Effector memory CD8-positive, alpha-beta T cell (primary cell): ENCODE measurements around the gene GRAMD4.

Experiments used
- ATAC-seq: fragments of 150-1000 bp; cut with Tn5 transposase; replicated peaks from 2 replicates; pipeline ENCODE4 v1.10.0; 2021; ENCODE audit warnings: mild to moderate bottlenecking, moderate library complexity
- DNase-seq, 3 experiments: peaks; one replicate each; pipeline ENCODE4 v3.0.0; 2021
- H3K27ac Mint-ChIP-seq, 2 donors: one replicate each; pipeline ENCODE4 v1.8.0; 2022; ENCODE audit warnings: mild to moderate bottlenecking in 2 of 2, mixed read lengths in 2 of 2, moderate library complexity in 2 of 2
- H3K27me3 Mint-ChIP-seq, 2 donors: one replicate each; pipeline ENCODE4 v1.8.0; 2022; ENCODE audit warnings: mixed read lengths in 2 of 2
- H3K36me3 Mint-ChIP-seq: one replicate; pipeline ENCODE4 v1.8.0; 2022; ENCODE audit warnings: mild to moderate bottlenecking, moderate library complexity, mixed read lengths; ENCODE audit not compliant: insufficient read depth
- H3K4me1 Mint-ChIP-seq, 2 donors: one replicate each; pipeline ENCODE4 v1.8.0; 2022; ENCODE audit warnings: low read depth in 2 of 2, mixed read lengths in 2 of 2
- H3K4me3 Mint-ChIP-seq, 2 donors: one replicate each; pipeline ENCODE4 v1.8.0; 2022; ENCODE audit warnings: mild to moderate bottlenecking in 2 of 2, mixed read lengths in 2 of 2, moderate library complexity in 2 of 2
- H3K9me3 Mint-ChIP-seq, 2 donors: one replicate each; pipeline ENCODE4 v1.8.0; 2022; ENCODE audit warnings: mixed read lengths in 2 of 2

The GRAMD4 gene

GRCh38 chr22:46587061-46587460 is 33.1 kb upstream of the GRAMD4 start:
- Mint-ChIP-seq H3K27me3 (no peaks in the 10 kb centered on the region), H3K4me3 (peak overlapping the region; percentile 69 to 79), H3K4me1 (peaks cover 15 to 28% of the 10 kb centered on the region in 2 donors), H3K9me3 (no peaks in the 10 kb centered on the region), H3K36me3 (peaks cover 3% of the 10 kb centered on the region), H3K27ac (peak overlapping the region; percentile 79 to 90)
- DNase-seq (no peak), ATAC-seq (peak; percentile 51)

GRCh38 chr22:46587492-46588278 is 32.5 kb upstream of the GRAMD4 start:
- H3K27ac Mint-ChIP-seq: peak overlapping the region; percentile 79 to 90
- no peaks in the 10 kb centered on the region for H3K9me3 Mint-ChIP-seq
- peaks cover 21 to 30% of the 10 kb centered on the region in 2 donors for H3K4me1 Mint-ChIP-seq
- ATAC-seq (peak; percentile 62), DNase-seq (no peak)
- peak overlapping the region; percentile 69 to 79 for H3K4me3 Mint-ChIP-seq
- H3K36me3 Mint-ChIP-seq: peaks cover 3% of the 10 kb centered on the region
- no peaks in the 10 kb centered on the region for H3K27me3 Mint-ChIP-seq

- peak overlapping the region; percentile 79 to 90 for H3K27ac Mint-ChIP-seq
- no peaks in the 10 kb centered on the region for H3K27me3 Mint-ChIP-seq
- peak overlapping the region in 1 of 2 donors; percentile 79 for H3K4me3 Mint-ChIP-seq
- no peaks in the 10 kb centered on the region for H3K9me3 Mint-ChIP-seq
- H3K36me3 Mint-ChIP-seq: peaks cover 3% of the 10 kb centered on the region
- DNase-seq (no peak), ATAC-seq (no peak)
- peaks cover 24 to 35% of the 10 kb centered on the region in 2 donors for H3K4me1 Mint-ChIP-seq
These were observed 31.7 kb upstream of the GRAMD4 start for GRCh38 chr22:46588279-46589140.

DNA sequence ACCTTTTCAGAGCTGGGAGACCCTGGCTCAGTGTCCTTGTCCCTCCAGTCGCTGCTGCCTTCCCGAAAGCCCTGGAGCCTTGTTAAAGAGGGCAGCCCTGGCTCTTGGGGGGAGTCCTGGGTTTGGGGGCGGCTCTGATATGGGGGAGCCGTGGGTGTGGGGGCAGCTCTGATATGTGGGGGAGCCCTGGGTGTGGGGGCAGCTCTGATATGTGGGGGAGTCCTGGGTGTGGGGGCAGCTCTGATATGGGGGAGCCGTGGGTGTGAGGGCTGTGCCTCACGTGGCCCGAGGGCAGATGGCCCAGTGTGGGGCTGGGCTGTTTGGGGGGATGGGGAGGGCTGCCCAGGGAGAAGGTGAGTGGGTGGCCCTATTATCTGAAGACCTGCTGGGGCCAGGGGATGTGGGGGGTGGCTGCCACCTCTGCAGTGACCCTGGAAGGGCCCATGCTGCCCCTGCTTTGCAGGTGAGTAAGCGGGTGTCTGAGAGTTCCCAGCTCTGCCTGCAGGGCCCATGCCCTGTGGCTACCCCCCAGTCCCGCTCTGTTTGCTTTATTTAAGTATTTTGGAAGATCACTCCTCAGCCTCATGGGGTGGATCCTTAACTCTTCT is 30.9 kb upstream of the GRAMD4 start:
- no peak for ATAC-seq
- no peak for DNase-seq
- Mint-ChIP-seq H3K4me1 (peaks cover 24 to 35% of the 10 kb centered on the region in 2 donors), H3K4me3 (peak overlapping the region in 1 of 2 donors; percentile 14), H3K9me3 (no peaks in the 10 kb centered on the region), H3K27me3 (no peaks in the 10 kb centered on the region), H3K36me3 (peaks cover 3% of the 10 kb centered on the region), H3K27ac (peak overlapping the region in 1 of 2 donors; percentile 83)

- ATAC-seq (no peak), DNase-seq (no peak)
- H3K4me3 Mint-ChIP-seq: no peak overlapping the region
- peaks cover 24 to 37% of the 10 kb centered on the region in 2 donors for H3K4me1 Mint-ChIP-seq
- H3K27me3 Mint-ChIP-seq: no peaks in the 10 kb centered on the region
- H3K27ac Mint-ChIP-seq: peak overlapping the region in 1 of 2 donors; percentile 83
- H3K9me3 Mint-ChIP-seq: no peaks in the 10 kb centered on the region
- H3K36me3 Mint-ChIP-seq: peaks cover 3% of the 10 kb centered on the region
These were observed 30.3 kb upstream of the GRAMD4 start for GRCh38 chr22:46589871-46590271.

DNA sequence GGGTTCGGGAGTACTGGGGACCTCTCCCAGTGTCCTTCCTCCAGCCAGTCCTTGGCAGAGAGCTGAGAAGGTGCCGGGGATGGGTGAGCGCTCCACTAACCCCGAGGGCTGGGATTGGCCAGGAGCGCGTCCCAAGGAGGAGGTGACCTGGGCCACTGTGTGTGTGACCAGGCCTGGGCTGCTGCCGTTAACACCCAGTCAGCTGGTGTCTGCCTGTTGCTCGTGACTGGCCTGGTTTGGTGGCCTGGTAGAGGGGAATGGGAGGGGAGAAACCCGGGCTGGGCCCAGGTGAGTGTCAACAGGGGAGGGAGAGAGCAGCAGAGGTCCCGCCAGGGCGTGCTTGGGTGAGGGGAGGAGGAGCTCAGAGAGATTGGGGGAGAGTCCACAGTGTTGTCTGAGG is 29.9 kb upstream of the GRAMD4 start:
- Mint-ChIP-seq H3K4me3 (no peak overlapping the region), H3K27ac (peak overlapping the region in 1 of 2 donors; percentile 83), H3K27me3 (no peaks in the 10 kb centered on the region), H3K4me1 (peaks cover 24 to 37% of the 10 kb centered on the region in 2 donors), H3K36me3 (peaks cover 3% of the 10 kb centered on the region), H3K9me3 (no peaks in the 10 kb centered on the region)
- ATAC-seq (no peak), DNase-seq (no peak)

DNA sequence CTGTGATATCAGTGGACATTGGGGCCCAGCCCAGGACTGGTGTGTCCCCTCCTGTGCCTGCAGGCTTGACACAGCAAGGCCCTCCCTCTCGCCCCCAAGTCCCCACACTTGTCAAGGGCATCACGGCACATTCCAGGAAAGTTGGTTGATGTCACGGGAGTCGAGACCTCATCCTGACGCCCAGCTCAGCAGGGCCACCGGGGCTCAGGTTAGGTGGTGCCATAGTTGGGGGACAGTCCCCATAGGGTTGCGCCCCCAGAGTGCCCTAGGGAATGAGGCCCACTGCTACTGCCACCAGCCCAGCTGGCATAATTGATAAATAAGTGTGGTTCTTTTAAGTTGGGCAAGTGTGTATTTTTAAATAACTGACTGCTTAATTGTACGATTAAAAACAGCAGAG is 28.3 kb upstream of the GRAMD4 start:
- no peaks in the 10 kb centered on the region for H3K9me3 Mint-ChIP-seq
- H3K4me1 Mint-ChIP-seq: peaks cover 22 to 35% of the 10 kb centered on the region in 2 donors
- no peak for ATAC-seq
- no peak for DNase-seq
- peak overlapping the region; percentile 67 to 74 for H3K4me3 Mint-ChIP-seq
- no peaks in the 10 kb centered on the region for H3K27me3 Mint-ChIP-seq
- peaks cover 3% of the 10 kb centered on the region for H3K36me3 Mint-ChIP-seq
- peak overlapping the region; percentile 81 to 87 for H3K27ac Mint-ChIP-seq

DNA sequence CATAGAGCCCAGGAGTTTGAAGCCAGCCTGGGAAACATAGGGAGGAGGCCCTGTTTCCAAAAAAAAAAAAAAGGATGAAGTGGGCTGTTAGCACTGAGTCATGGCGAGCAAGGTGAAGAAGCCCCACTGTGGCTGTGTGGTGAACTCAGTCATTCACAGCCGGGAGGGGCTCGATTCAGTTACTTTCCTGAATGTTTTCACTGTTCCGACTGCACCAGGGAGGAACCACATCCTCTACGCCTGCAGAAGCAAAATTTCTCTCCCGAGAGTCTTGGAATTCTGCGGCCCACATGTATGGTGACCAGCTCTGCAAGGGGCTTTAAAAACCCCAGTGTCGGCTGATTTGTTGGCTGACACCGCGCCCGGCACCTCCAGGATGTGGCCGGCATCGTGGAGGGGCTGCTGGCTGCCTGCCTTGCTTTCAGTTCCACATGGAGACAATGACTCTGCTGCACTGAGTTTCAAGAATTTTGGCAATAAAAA is 27.8 kb upstream of the GRAMD4 start:
- ATAC-seq (peak; percentile 83), DNase-seq (peak; percentile 44 to 48 (median 47))
- Mint-ChIP-seq H3K4me1 (peaks cover 17 to 30% of the 10 kb centered on the region in 2 donors), H3K4me3 (peak overlapping the region; percentile 67 to 74), H3K36me3 (peaks cover 3% of the 10 kb centered on the region), H3K27ac (peak overlapping the region; percentile 81 to 87), H3K27me3 (no peaks in the 10 kb centered on the region), H3K9me3 (no peaks in the 10 kb centered on the region)

DNA sequence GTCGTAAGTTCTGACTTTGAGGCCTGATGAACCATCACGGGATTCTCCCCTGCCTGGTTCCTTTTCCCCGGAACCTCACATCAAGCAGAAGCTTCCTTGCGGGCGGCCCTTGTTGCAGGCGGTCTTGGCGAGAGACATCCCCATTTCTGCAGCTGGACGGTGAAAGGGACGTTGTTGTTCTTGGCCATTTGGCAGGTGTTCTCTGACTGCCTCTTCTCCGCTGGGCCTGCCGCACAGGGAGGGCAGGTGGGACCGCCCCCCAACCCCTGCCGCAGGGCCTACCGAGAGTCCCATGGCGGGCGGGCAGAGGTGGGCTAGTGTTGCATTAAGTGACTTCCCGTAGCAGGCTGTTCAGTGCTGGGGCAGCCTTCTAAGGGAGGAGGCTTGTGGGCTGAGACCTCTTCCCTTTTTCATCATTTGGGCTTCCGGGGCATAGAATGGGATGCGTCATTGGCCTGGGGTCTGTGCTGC is 26.9 kb upstream of the GRAMD4 start:
- H3K9me3 Mint-ChIP-seq: no peaks in the 10 kb centered on the region
- peak overlapping the region in 1 of 2 donors; percentile 74 for H3K4me3 Mint-ChIP-seq
- no peaks in the 10 kb centered on the region for H3K27me3 Mint-ChIP-seq
- peaks cover 12 to 27% of the 10 kb centered on the region in 2 donors for H3K4me1 Mint-ChIP-seq
- peaks cover 3% of the 10 kb centered on the region for H3K36me3 Mint-ChIP-seq
- H3K27ac Mint-ChIP-seq: no peak overlapping the region
- ATAC-seq (peak; percentile 45), DNase-seq (no peak)

GRCh38 chr22:46593996-46594946 is 25.9 kb upstream of the GRAMD4 start:
- no peak for DNase-seq
- peaks cover 12 to 26% of the 10 kb centered on the region in 2 donors for H3K4me1 Mint-ChIP-seq
- ATAC-seq: no peak
- H3K27me3 Mint-ChIP-seq: no peaks in the 10 kb centered on the region
- H3K9me3 Mint-ChIP-seq: no peaks in the 10 kb centered on the region
- no peak overlapping the region for H3K27ac Mint-ChIP-seq
- H3K36me3 Mint-ChIP-seq: peaks cover 3% of the 10 kb centered on the region
- no peak overlapping the region for H3K4me3 Mint-ChIP-seq

DNA sequence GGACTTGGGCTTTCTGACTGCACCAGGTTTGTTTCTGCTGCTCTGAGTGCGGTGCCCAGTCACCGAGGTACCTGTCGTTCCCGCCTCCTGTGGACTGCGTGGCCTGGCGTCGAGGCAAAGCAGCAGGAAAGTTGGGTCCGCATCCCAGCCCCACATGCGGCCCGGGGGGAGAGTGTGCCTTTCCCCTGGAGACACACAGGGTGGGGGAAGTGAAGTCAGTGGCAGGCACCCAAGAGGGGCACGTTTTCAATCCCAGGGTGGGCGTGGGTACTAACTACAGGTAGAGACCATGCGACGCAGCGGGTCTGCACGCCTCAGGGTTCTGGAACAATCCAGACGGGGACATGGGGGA is 25.3 kb upstream of the GRAMD4 start:
- Mint-ChIP-seq H3K9me3 (no peaks in the 10 kb centered on the region), H3K4me3 (no peak overlapping the region), H3K27me3 (no peaks in the 10 kb centered on the region), H3K4me1 (peaks cover 12 to 21% of the 10 kb centered on the region in 2 donors), H3K27ac (peak overlapping the region in 1 of 2 donors; percentile 35), H3K36me3 (peaks cover 3% of the 10 kb centered on the region)
- ATAC-seq (no peak), DNase-seq (no peak)

DNA sequence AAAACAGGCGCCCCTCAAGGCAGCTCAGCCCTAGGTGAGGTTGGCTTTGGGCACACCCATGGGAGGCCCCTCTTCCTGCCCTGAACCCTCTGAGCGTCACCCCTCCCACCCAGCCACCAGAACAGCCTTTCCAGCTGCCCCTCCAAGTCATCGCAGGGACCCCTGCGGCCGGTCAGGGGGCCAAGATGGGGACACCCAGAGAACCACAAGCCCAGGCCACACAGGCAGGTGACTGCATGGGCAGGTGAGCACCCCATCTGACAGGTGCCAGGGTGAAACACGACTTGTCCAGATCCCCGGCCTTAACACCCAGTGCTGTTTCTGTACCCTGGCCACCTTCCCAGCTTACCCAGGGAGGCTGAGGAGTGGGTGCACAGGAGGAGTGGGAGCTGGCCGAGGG is 24.6 kb upstream of the GRAMD4 start:
- no peak for ATAC-seq
- no peaks in the 10 kb centered on the region for H3K9me3 Mint-ChIP-seq
- H3K36me3 Mint-ChIP-seq: no peaks in the 10 kb centered on the region
- H3K4me1 Mint-ChIP-seq: peaks cover 12 to 20% of the 10 kb centered on the region in 2 donors
- DNase-seq: no peak
- H3K27me3 Mint-ChIP-seq: no peaks in the 10 kb centered on the region
- peak overlapping the region in 1 of 2 donors; percentile 35 for H3K27ac Mint-ChIP-seq
- H3K4me3 Mint-ChIP-seq: no peak overlapping the region
